ENCODE data around the gene DUSP15.

The DUSP15 gene

DNA sequence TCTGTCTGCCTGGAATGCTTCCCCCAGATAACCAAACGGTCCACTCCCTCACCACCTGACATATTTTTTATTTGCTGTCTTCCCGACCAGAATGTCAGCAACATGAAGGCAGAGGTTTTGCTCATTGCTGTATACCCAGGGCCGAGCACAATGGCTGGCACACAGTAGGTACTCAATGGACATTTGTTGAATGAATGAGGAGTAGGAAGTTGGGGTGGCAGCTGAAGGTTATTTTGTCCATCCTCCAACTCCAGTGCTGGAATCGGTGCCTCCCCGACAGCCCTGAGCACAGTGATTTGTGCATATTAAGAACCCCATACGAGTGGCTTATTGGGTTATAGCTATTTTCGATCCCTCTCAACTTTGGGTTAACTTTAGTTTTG lies 10.3 kb downstream of the DUSP15 start:
- DNase-seq = no peak

DNA sequence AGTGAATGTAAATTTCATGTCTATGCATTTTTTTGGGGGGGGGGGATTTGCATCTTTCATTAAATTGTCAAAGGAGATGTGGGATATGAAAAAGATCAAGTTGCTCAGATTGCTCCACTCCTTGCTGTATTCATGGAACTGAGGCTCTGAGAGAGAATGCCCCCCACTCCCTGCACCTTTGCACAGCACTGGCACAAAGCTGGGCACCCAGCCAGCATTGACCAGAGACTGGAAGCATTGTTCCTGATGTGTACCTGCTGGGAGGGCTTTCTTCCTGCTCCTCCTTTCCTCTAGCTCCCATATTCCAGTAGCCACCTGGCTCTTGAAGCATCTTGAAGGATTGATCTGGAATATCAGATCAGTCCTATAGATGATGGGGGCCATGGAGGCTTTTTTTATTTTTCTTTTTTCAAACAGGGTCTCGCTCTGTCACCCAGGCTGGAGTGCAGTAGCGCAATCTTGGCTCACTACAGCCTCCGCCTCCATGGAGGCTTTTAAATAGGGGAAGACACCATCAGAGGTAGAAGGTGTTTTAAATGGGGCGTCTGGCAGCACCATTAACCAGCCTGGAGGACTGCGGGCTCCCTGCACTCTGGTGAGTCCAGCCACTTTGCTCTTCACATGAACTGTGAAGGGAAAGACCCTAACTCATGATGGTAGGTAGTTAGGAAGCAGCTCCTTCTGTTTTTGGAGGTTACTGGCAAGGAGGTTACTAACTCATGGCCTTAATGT lies 10.9 kb downstream of the DUSP15 start:
- no peak for DNase-seq

- DNase-seq = no peak
Measured at GRCh38 chr20:31858760-31859083, 11.6 kb downstream of the DUSP15 start.

DNA sequence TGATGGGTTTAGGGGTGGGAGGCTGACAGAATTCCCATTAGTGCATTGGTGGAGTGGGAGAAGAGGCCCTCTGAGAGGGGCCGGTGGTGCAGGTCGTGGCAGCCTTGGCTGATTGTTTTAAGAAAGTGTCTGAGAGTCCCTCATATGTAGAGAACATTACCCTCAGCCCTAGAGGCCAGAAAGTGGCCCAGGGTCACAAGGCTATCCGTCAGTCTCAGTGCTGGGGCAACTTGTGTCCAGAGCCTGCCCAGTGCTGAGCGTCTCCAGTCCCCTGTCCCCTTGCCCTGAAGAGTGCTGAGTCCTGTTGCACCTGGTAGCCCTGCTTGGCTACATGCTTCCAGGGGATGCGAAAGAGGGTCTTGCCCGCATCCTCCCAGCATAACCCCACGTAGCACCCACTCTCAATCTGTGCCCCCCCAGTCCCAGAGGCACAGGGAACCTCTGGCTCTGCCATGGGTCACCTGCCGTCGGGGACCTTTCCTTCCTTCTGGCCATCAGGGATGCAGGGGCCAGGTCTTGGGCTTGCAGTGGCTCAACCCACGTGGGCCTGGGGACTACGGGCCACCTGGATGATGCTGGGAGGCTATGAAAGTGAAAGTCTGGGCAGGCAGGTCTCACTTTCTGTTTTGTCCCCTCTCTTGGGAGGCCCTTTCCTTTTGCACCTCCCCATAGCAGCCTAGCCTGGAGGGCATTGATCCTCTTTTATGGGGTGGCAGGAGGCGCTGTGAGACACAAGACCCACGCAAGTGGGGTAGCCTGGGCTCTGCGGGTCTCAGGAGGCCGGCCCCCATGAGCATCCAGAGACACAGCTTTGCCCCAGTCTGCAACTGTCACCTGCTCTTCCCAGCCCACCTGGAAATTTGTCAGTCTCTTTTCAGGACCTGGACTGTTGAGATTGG lies 12.2 kb downstream of the DUSP15 start:
- DNase-seq = no peak

DNA sequence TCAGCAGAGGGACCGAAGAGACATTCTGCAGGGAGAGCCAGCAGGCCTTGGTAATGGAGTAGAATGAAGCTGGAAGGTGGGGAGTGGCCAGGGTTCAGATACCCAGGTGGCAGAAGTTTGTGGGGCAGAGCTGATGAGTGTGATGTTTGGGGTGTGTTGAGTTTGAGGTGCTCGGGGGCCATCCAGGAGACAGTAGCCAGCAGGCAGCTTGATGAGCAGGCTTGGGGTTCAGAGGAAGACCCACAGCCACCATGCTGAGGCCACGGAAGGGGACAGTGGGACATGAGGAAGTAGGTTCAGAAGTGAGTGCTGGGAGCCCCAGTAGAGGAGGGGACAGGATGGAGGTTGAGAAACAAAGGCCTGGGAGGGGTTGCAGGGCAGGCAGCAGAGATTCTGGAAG lies 13.8 kb downstream of the DUSP15 start:
- DNase-seq = no peak

GRCh38 chr20:31853481-31853880 lies 16.8 kb downstream of the DUSP15 start:
- no peak for DNase-seq

DNA sequence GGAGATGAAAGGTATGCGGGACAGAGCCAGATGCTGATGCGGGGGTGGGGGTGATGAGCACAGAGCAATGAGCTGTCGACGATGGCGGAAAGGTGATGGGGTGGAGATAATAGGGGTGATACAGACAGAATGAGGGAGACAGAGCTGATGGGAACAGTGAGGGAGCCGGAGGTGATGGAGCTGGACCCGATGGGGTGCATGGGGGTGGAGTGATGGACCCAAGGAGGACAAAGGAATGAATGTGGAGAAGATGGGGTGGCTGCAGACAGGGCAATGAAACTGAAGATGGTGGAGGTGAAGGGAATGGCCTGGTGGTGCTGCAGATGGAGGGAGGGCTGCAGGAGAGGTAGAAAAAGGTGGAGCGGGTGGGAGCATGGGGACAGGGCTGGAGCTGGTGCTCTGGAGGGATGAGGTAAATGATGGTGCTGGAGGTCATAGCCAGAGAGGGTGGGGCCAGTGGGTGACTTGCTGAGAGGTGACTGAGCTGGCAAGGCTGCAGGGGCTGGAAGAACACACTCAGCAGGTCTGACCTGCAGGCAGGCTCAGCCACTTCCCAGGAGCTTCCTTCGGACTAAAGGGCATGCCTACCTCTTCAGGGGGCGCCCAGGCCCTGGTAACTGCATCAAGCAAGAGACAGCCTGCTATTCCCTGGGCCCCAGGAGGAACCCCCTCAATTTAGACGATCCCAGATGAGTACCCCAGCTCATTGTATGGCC lies 18.9 kb downstream of the DUSP15 start:
- DNase-seq = no peak

DNA sequence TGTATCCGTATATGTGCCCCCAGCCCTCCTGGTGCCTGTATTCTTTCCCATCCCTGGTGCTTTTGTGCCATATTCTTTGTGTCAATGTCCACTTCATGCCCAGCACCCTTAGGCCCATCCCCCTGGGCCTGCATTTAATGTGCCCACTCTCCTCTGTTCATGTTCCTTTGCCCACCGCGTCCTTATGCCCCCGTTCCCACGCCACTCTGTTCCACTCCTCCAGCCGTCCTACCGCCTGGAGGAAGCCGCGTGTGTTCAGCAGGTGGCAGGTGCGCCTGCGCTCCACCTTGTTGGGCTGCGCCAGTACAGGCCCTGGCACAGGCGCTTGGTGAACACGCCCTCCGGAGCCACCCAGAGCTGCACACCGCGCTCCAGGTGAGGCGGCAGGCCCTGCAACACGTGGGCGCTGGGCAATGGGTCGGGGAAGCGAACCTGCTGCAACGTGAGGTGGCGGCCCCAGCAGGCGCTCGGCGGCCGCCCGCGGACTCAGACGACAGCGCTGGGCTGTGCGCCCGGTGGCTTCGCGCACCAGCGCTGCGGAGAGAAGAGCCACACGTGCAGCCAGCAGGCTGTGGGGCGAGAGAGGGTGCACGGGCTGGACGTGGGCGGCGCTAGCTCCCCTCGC lies 20.9 kb downstream of the DUSP15 start:
- no peak for DNase-seq

GRCh38 chr20:31848088-31848999 lies 22.0 kb downstream of the DUSP15 start:
- DNase-seq = no peak

DNA sequence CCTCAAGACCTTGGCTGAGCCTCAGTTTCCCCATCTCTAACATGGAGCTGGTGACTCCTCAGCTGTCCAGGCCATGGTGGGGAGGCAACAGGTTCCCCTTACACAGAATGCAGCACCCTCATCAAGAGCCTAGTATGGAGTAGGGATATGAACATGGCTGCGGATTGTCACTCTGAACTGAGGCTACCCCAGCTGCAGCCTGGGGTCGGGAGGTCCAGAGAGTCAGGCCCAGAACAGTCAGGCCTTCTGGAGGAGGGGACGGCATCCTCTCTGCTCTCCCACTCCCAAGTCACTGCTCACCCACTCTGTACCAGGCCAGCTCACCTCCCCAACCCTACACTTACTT lies 23.6 kb downstream of the DUSP15 start:
- DNase-seq = no peak

- DNase-seq = no peak
Measured at GRCh38 chr20:31845300-31845863, 24.9 kb downstream of the DUSP15 start, which contains the start of gene FOXS1. Gene FOXS1, minus strand, starts transcription at chr20:31845604. Its CDS starts 62 bp downstream, at chr20:31845542.

DNA sequence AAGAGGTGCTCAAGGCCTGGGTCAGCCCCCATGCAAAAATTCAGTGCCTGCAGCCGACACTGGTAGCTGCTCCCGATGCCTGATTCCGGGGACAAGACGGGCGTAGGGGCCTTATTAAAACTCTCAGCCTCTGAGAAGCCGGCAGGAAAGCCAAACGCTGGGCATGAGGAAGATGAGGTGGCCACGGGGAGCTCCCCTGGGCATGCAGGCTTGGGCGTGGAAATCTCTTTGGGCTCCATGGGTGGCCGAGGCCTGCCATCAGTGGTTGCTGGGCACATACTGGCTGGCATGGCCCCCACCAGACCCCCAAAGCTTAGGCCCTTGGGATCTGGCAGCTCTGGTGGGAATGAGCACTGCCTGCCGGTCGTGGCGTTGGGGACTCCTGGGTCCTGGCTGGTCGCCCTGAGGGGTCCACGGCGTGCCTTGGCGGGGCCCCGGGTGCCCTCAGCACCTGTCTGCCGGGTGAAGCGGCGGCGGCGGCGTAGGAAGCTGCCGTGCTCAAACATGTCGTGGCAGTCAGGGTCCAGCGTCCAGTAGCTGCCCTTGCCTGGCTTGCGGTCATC lies 25.5 kb downstream of the DUSP15 start:
- DNase-seq = no peak

- DNase-seq = no peak
Measured at GRCh38 chr20:31843881-31844280, 26.4 kb downstream of the DUSP15 start.

- DNase-seq = no peak
Measured at GRCh38 chr20:31843288-31843687, 27.0 kb downstream of the DUSP15 start.

DNA sequence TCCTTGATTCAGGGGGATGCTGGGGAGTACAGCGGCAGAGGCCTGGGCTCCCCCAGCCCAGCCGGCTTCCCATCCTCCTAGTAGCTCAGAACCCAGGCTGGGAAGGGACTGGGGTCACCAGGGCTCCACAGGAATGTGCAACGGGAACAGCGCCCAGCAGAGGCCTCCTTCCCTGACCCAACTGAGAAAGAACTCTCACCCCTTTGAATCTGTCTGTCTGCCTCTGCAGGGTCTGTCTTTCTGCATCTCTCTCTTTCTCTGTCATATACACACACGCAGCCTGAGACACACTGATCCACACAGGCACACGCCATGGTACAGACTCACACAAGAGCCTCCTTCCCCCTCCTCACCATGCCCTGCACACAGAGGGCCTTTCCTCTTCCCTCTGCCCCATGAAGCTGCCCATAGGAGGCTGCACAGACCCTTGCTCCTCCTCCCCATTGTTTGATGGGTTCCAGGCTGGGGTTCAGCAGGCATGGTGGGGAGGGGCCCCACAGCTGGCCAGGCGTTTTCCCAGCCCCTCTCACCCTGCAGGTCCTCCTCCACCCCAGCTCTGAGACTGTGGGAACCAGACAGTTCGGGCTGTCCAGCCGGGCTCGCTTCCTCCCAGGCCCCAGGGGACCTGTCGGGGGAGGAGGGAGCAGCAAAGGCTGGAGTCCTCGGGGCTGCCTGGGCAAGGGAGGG lies 27.7 kb downstream of the DUSP15 start:
- DNase-seq = no peak

- no peak for DNase-seq
Measured at GRCh38 chr20:31841928-31842327, 28.4 kb downstream of the DUSP15 start.

DNA sequence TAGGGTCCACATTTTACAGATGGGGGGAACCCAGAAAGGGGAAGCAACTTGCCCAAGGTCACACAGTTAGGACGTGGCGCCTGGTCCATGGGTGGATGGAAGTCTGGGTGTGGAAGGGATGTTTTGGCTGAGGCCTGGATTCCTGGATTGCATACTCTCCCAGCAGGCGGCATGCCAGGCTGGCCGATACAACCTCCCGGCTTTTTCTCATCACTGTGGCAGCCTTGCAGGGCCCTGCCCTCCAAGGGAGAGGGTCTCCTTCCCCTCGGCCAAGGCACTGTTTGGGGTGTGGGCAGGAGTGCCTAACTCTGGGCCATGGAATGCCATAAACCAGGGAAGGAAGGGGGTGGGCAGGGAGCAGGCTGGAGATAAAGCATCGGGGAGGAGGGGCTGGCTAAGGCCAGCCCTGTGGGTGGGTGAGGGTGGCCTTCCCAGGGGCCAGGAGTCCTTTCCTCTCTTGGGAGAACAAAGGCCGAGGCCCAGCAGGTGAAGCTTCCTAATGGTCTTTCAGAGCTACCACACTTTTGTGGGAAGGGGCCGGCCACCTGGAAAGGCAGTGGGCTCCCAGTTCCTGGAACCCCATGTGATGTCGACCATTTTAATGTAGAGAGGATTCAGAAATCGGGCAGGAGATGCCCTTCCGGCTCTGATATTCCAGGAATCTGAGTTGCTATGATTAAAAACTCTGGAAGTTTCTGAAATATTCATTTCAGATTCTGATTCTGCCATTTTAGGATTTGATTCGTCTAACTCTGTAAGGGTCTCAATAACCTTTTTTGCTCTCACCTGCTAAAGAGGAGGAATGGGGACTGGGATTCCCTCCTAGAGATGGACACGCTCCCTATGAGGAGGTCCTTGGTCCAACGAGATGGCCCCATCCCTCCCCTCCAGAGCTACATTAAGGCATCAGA lies 29.2 kb downstream of the DUSP15 start:
- DNase-seq = no peak

DNA sequence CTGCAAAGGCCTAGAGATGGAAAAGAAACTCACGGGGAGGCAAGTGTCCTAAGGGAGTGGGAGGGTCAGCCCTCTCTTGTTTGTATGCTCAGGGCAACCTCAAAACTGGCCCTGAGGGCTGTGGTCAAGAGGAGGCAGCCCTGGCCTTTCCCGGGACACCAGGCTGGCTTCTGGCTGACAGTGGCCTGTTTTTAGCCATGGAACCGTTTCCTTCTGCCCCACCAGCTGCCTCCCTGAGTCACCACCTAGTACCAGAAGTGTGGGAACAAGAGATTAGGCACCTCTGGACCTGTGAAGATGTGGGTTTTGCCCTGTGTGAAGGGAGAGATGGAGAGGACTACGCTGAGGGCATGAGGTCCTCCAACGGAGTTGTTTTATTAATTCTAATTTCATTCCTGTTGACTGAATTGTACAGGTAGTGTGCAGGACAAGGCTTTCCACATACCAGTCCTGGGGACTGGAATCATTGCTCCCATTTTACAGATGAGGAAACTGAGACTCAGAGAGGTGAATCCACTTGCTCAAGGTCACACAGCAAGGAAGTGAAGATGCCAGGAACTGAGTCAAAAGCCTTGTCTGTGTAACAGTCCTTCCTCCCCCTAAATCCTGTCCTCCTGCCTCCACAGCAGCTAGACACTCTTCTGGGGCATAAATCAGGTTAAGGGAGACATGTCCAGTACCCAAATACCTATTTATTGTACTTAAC lies 30.4 kb downstream of the DUSP15 start:
- no peak for DNase-seq
